GM12865 (cell line): ENCODE measurements around the gene SFI1.

ENCODE experiments used
- DNase-seq: peaks from one replicate; pipeline ENCODE4 v3.0.0; 2010; ENCODE audit warnings: low read depth
- H3K4me3 ChIP-seq: 2 replicates; pipeline ENCODE4 v1.5.1; 2011; ENCODE audit warnings: mild to moderate bottlenecking, low read depth, low read length, control low read depth
- CTCF ChIP-seq: IDR thresholded peaks from 2 replicates; pipeline ENCODE4 v1.5.1; 2011; ENCODE audit warnings: low read length, control low read depth, low read depth, inconsistent platforms; ENCODE audit not compliant: insufficient read depth; ENCODE audit errors: missing control alignments

The SFI1 gene

GRCh38 chr22:31496007-31496734 lies at the start of gene SFI1:
Gene SFI1 (plus strand): TSS chr22:31496536. CDS start chr22:31508285, 11,749 bp downstream.
- H3K4me3 ChIP-seq, result peak within 1 kb of the TSS; percentile 95
- TF ChIP-seq CTCF, result peak; percentile 22
- DNase-seq, result peak; percentile 98

- H3K4me3 ChIP-seq, result no peak overlapping the region
- DNase-seq, result no peak
- no peak for TF ChIP-seq CTCF
Measured at GRCh38 chr22:31446767-31447166, 49.6 kb upstream of the SFI1 start.

- TF ChIP-seq CTCF, result no peak
- H3K4me3 ChIP-seq, result no peak overlapping the region
- DNase-seq, result no peak
Measured at GRCh38 chr22:31447337-31447736, 49.0 kb upstream of the SFI1 start.

- H3K4me3 ChIP-seq, result no peak overlapping the region
- no peak for DNase-seq
- no peak for TF ChIP-seq CTCF
Measured at GRCh38 chr22:31448382-31448781, 48.0 kb upstream of the SFI1 start.

- TF ChIP-seq CTCF, result no peak
- H3K4me3 ChIP-seq, result no peak overlapping the region
- DNase-seq, result no peak
Measured at GRCh38 chr22:31449506-31449905, 46.8 kb upstream of the SFI1 start.

GRCh38 chr22:31451709-31452571 lies 44.4 kb upstream of the SFI1 start:
- TF ChIP-seq CTCF, result peak; percentile 54
- DNase-seq, result peak; percentile 65
- H3K4me3 ChIP-seq, result no peak overlapping the region
